GM21447 (cell line): ENCODE data around the gene SCYGR6.
"Not testable (repeated sequence)": the region's sequence is repeated elsewhere in the genome, so short reads cannot be mapped to it uniquely, and the experiment has no call there.

Experiments
- ATAC-seq: cut with Tn5 transposase; IDR thresholded peaks from one replicate; pipeline ENCODE4 v1.9.1; 2021; ENCODE audit not compliant: unreplicated experiment

Gene SCYGR6, protein sequence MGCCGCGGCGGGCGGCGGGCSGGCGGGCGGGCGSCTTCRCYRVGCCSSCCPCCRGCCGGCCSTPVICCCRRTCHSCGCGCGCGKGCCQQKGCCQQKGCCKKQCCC

DNA sequence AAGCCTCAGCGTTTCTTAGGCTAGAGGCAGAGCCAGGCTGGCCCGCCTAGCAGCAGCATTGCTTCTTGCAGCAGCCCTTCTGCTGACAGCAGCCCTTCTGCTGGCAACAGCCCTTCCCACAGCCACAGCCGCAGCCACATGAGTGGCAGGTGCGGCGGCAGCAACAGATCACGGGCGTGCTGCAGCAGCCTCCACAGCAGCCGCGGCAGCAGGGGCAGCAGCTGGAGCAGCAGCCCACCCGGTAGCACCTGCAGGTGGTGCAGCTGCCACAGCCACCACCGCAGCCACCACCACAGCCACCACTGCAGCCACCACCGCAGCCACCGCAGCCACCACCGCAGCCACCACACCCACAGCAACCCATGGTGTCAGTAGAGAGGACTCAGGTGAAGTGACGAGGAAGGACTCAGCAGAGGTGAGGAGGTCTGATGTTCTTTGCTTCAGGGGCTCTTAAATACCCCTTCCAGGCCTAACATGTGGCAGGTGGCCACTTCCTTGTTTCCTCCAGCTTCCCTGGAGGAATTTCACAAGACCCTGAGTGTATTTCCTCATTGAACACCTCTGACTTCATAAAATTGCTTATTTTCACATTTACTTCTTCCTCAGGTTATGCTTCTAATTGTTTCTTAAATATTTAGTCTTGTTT, at the start of gene SCYGR6:
SCYGR6 (minus strand) TSS at position 364 of the 646 bp plus-strand sequence; CDS start at position 364, 0 bp downstream.
- ATAC-seq = no peak

DNA sequence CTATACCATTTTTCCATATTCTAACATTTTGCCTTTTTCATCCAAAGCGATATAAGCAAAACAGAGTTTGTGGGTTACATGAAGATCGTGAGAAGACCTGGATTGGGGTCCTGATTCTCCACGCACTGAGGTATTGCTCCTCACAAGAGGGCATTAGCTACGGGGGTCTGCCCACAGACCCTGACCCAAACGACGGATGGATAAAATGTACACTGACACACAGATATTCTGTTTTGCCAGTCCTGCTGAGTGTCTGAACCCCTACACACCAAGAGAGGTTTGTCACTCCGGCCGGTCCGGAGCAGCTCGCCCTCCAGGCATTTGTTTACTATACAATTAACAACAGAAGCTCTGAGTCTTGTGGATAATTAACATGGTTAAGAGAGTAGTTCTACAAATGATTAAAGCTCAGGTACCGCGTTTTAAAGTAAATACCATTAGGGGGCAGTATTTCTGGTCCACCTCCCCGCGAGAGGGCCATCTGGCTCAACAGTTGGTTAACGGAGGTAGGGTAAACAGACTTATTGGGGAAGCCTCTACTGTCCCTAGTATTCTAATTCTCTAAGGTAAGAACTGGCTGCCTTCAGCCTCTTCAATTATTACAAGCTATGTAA, 49.6 kb upstream of the SCYGR6 start:
- no peak for ATAC-seq

DNA sequence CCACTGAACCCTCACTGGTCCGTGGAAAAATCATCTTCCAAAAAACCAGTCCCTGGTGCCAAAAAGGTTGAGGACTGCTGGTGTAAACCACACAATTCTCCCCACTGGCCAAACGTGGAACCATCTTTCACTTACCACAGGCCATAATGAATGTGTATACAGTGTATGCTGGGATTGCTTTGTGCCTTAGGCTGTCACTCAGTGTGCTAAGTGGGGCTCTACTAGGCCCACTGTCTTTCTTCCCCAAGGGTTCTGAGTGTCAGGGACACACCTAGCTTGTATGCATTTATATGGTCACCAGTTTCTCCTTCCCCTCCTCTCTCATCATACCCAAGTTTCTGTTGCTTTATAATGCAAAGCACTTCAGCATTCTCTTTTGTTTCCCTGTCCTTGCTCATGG, 48.4 kb upstream of the SCYGR6 start:
- ATAC-seq = no peak

DNA sequence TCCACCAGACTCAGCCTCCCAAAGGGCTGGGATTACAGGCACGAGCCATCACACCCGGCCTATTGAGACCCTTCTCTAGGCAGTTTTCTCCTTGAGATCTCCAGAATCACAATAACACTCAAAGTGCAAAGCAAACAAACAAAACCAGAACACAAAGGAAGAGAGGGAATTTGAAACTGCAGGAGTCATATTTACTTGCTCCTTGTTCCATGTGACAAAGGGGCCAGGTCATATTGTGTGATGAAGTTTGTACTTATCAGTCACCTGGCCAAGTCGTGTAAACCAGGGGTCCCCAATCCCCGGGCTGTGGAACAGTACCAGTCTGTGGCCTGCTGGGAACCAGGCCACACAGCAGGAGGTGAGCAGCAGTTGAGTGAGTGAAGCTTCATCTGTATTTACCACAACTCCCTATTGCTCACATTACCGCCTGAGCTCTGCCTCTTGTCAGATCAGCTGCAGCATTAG, 47.7 kb upstream of the SCYGR6 start:
- no peak for ATAC-seq

DNA sequence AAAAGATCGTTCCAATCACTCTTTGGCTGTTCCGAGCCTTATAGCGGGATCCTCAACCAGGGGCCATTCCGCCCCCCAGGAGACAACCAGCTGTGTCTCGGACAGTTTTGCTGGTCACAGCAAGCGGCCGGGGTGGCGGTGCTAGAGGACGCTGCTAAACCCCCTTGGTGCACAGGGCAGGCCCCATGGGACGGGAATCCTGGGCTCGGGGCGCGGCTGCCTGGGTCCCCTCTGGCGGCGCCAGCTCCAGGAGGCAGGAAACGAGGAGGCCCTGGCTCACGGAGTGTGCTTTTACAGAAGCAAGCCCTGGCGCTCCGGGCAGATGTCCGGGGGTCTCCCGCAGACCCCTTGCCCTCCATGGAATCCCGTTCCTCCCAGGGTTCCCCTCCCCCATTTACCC, 43.3 kb upstream of the SCYGR6 start:
- no peak for ATAC-seq

DNA sequence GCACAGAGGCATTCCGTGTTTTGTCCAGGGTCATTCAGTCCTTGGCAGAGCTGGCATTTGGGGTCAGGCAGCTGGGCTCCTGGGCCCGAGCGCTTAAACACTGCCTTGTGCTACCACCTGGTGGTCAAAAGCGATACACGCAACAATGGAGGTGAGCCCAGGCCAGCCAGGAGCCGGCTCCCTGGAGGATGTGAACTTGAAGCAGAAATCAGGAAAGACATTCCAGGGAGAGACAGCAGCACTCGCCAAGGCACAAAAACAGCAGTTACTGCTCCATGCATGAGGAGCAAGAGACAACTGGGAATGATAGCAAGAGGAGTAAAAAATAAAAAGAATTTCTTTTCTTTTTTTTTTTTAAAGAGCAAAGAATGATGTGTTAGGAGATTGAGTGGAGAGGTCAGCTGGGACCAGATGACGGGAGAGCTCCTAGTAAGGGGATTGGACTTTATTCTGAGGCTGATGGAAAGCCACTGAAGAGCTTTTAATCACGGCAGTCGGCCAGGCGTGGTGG, 41.9 kb upstream of the SCYGR6 start:
- ATAC-seq = peak; percentile 99

DNA sequence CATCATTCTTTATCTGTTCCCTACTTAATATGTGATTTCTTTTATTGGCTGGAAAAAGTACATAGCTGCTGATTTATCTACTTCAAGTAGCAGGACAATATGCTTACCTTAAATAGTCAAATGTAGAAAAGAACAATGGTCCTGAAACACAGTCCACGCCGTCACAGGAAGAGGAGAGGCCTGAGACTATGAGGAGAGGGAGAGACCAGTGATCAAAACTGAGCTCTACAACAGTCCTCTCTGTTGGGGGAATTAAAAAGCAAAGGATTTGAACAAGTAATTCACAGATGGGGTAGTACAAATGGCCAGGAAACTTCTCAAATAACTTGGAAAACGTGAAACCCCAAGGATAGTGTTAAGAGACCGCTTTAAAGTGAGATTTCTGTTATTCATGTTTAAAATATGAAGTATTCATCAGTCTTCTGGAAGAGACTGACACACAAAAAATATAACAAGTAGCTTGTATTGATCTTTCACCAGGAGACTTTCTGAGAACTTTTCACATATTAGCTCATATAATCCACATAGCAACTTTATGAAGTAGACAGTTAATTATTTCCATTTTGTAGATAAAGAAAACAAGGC, 41.3 kb upstream of the SCYGR6 start:
- no peak for ATAC-seq

DNA sequence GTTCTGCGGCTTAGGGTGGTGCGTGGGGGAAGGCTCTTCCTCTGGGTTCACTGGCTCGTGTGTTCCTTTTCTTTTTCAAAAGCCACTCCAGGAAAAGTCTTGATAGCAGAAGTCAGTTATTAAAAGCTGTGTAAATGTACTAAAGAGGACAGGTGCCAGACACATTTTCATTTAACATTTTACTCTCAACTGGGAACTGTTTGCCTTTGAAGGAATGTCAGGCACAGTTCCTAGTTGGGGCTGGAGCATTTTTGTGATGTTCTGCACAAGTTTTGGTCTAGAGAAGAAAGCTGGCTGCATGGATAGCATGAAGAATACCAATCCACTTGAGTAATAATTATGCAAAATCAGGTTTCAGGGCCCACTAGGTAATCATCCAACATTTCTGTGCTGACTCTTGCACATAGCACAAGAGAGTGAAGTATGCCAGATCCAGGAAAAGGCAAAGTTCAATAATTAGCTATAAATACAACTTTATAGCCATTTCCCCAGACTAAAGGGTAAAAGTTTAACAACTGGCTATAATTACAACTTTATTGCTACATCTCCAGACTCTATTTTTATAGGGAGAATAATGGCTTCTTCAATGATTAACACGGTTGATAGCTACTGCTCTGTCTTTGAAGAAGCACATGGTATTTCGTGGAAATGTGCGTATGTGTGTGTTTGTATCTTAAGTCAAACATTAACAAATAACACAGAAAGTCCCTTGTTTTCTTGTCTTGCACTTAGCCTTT, 37.4 kb upstream of the SCYGR6 start:
- no peak for ATAC-seq

DNA sequence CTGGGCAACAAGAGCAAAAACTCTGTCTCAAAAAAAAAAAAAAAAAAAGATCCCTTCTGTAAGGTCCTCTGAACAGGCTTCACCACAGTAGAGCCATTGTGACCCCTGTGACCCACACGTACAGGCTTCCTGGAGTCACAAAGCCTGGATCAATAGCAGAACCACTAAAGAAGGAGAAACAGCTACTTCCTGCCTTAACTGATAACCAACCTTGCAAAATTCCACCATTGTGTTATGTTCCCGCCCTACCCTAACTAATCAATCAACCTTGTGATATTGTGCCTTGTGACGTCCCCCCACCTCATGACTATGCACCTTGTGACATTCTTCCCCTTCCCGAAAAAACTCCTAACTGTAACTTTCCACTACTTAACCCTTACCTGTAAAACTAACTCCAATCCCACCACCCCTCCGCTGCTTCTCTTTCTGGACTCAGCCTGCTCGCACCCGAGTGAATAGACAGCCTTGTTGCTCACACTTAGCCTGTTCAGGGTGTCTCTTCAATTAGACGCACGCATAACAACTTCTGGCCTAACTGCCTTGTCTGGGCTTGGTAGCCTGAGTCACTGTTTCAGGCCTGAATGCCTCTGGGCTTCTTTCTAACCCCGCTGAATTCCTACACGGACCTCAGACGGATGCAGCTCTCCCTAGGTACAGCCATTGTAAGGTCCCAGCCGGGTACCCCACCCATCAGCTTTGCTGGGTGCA, 35.0 kb upstream of the SCYGR6 start:
- no peak for ATAC-seq

DNA sequence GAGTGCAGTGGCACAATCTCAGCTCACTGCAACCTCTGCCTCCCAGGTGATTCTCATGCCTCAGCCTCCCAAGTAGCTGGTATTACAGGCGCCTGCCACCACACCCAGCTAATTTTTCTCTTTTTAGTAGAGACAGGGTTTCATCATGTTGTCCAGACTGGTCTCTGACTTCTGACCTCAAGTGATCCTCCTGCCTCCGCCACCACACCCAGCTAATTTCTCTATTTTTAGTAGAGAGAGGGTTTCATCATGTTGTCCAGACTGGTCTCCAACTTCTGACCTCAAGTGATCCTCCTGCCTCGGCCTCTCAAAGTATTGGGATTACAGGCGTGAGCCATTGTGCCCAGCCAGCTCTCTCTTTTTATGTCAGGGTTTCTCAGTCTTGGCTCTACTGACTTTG, 31.7 kb upstream of the SCYGR6 start:
- ATAC-seq = not testable (repeated sequence)

DNA sequence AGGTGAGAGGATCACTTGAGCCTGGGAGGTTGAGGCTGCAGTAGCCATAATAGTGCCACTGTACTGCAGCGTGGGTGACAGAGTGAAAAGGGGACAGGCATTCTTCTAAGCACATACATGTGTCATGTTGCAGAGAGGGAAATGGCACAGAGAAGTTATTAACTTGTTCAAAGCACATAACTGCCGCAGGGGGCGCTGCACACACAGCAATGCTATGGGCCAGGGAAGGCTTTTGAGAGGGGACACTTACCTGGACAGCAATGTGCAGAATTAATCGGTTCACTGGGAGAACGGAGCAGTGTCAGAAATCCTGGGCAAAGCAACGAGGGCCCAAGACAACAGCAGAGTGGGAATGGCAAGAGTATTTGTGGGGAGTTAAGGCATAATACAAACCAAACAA, 23.5 kb upstream of the SCYGR6 start:
- no peak for ATAC-seq

DNA sequence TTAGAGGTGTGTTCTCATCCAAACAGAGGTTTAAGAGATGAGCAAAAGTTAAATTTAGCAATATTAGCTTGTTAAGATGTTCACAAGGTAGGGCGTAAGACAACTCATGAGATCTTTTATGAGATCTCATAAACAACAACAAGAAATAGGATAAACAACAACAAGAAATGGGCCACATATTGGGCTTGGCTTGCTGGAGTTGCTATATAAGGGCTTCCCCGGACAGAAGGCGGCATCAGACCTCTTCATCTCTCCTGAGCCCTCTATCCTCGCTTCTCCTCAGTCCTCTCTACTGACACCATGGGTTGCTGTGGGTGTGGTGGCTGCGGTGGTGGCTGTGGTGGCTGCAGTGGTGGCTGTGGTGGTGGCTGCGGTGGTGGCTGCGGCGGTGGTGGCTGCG, 21.0 kb upstream of the SCYGR6 start, which contains the start of gene SCYGR8:
SCYGR8 (plus strand) TSS at position 301 of the 400 bp plus-strand sequence; CDS start at position 301, 0 bp downstream.
- ATAC-seq = no peak

DNA sequence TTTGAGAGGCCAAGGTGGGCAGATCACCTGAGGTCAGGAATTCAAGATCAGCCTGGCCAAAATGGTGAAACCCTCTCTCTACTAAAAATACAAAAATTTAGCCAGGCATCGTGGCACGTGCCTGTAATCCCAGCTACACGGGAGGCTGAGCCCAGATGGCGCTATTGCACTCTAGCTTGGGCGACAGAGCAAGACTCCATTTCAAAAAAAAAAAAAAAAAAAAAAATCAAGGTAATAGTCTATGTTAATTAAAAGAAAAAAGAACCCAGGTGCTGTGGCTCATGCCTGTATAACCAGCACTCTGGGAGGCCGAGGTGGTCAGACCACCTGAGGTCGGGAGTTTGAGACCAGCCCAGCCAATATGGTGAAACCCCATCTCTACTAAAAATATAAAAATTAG, 16.1 kb upstream of the SCYGR6 start:
- ATAC-seq = not testable (repeated sequence)

DNA sequence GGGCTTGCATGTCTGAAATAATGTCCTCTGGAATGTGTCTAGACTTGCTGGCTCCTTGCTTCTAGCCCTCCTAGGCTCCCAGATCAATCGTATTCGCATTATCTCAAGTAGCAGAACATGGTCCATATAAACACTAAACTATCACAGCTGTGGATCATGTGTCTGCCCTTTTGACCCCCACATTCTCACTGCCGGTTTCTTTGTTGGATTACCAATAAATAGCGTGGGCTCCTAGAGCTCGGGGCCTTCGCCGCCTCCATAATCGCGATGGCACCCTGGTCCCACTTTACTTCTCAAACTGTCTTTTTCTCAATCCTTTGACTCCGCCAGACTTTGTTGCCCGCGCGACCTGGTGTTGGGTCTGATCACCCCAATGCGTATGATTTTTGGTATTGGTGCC, 14.8 kb upstream of the SCYGR6 start:
- ATAC-seq = no peak

DNA sequence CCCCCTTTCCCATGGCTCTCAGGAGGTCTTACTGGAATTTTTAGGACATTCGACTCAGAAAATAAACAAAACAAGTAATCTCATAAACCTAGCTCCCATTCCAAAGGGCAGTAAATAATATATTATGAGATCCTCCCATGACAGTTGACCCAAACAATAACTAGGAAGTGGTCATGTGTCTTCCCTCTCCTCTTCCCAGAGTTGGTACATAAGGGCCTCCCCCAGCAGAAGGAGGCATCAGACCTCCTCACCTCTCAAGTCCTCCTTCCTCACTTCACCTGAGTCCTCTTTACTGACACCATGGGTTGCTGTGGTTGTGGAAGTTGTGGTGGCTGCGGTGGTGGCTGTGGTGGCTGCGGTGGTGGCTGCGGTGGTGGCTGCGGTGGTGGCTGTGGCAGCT, 3.5 kb upstream of the SCYGR6 start, which contains the start of gene SCYGR7:
SCYGR7 (plus strand) TSS at position 301 of the 400 bp plus-strand sequence; CDS start at position 301, 0 bp downstream.
- ATAC-seq = no peak

DNA sequence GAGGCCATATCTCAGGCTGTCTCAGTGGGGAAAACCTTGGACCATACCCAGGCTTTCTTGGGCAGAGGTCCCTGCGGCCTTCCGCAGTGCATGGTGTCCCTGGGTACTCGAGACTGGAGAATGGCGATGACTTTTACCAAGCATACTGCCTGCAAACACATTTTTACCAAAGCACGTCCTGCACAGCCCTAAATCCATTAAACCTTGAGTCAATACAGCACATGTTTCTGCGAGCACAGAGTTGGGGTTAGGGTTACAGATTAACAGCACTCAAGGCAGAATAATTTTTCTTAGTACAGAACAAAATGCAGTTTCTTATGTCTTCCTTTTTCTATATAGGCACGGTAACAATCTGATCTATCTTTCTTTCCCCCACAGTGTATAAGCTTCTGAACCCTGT, 1.7 kb downstream of the SCYGR6 start:
- not testable (repeated sequence) for ATAC-seq

DNA sequence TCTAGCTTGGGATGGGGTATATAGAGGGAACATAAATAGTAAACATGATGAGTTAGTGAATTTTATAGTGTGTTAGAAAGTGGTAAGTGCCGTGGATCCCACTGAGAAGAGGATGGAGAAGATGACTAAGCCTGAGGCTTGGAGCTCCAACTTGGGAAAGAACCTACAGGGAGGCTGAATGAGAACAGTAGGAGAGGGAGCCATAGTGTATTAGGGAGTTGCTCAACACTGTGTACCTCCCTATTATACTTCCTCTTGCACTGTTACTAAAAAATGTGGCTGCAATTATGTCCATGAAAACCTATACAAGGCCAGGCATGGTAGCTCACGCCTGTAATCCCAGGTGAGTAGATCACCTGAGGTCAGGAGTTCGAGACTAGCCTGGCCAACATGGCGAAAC, 3.9 kb downstream of the SCYGR6 start:
- no peak for ATAC-seq

DNA sequence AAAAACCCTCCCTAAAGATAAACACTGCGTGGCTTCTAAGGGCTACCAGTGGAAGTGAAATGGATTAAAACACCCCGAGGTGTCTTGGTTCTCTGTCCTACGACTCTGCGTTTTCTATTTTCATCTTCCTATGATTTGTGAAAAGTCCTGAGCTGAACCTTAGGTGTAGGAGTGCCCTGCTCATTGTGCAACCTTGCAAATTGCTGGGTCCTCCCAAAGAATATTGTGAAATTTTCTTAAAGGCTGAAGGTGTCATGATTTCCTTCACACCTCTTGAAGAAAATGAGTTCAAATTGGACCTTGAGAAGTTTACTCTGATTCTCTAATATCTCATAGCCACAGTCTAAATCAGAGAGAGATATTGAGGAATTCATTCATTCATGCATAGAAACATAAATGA, 4.9 kb downstream of the SCYGR6 start:
- ATAC-seq = no peak

DNA sequence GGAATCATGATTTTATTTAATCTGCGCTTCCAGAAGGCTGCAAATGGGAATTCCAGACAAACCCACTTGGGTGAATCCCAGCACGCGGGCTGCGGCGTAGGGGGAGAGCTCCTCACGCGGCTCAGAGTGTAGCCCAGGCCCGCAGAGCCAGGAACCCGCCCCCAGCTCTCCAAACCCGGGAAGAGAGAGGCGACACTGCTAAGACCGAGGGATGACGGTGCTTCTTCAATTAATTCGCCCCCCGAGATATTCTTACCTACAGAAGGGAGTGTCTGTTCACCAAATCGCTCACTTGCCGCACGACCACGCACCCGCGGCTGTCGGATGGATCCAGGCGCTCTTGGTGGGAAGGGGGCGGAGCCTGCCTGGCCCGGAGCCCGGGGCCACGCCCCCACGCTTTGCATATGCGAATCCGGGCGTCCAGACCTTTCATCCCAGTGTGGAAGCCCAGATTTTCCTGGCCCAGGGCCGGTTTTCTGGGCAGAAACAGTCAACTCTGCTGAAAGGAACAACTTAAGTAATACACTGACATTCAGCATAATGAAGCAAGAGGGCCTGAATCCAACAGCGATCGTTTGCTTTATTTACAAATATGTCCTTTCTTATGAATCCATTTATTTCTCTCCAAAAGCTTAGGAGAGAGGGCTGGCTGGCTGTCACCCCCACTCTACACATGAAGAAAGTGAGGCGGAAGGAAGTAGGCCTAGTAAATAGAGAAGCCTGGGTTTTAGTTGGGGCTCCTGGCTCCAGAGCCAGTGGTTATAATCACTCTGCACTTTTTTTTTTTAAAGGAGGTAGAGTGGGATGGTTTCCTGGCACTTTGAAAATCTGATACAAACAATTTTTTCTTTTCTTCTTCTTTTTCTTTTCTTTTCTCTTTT, 6.6 kb downstream of the SCYGR6 start, which contains the start of gene SLC19A3:
SLC19A3 (minus strand) TSS at position 342 of the 881 bp plus-strand sequence. CDS start 15,710 bp downstream, outside the sequence.
- no peak for ATAC-seq
